ENCODE data around the gene PROZ. TPM values are rescaled to one million over a fixed set of nuclear protein-coding genes. Genes with fewer than 3 reads are reported as not detected.
A peak's percentile ranks its signal among the peaks of the same experiment; 100 is the strongest.

Gene PROZ
- total and polyA plus RNA-seq, 9 of the 15 experiments (the other 6 are each of a cell fraction or from before 2014, with no cell fraction given) = not detected

- TF ChIP-seq PML (IDR thresholded peaks at IDR 0.05; ENCODE audit: low read length) = no peak
- TF ChIP-seq CTCF (IDR thresholded peaks at IDR 0.05 in 2 of 3, conservative IDR thresholded peaks at IDR 0.05 in 1 of 3; ENCODE audit: insufficient read depth in 2 of 3, low read depth in 1 of 3, low read length in 3 of 3) = no peak
- TF ChIP-seq ZNF584 (CRISPR knock-in tag; IDR thresholded peaks at IDR 0.05; ENCODE audit: low read depth) = no peak
- TF ChIP-seq ARID1B (IDR thresholded peaks at IDR 0.05) = peak; percentile 65
- TF ChIP-seq POLR2H (tag; IDR thresholded peaks at IDR 0.05; ENCODE audit: low read depth) = no peak
- no peak for TF ChIP-seq BRCA1 (IDR thresholded peaks at IDR 0.05)
- no peak for TF ChIP-seq BRCA1 (CRISPR knock-in tag; IDR thresholded peaks at IDR 0.05)
- TF ChIP-seq PHB (CRISPR knock-in tag; IDR thresholded peaks at IDR 0.05) = no peak
- no peak for TF ChIP-seq SP1 (CRISPR knock-in tag; IDR thresholded peaks at IDR 0.05)
- TF ChIP-seq U2AF1 (optimal IDR thresholded peaks at IDR 0.05; ENCODE audit: low read depth, low read length) = no peak
- peak; percentile 49; the same call in 1 of the 2 replicates for TF ChIP-seq SMARCC2 (IDR thresholded peaks at IDR 0.05; ENCODE audit: low read depth)
- peak; percentile 67; the same call in 1 of the 2 replicates for TF ChIP-seq DPF2 (IDR thresholded peaks at IDR 0.05)
- no peak for TF ChIP-seq EGR1 (conservative IDR thresholded peaks at IDR 0.05)
- TF ChIP-seq ZBTB5 (IDR thresholded peaks at IDR 0.05) = no peak
- TF ChIP-seq PHF8 (IDR thresholded peaks at IDR 0.05; ENCODE audit: borderline replicate concordance, low read length) = no peak
- no peak for TF ChIP-seq RBBP5 (IDR thresholded peaks at IDR 0.05; ENCODE audit: borderline replicate concordance, insufficient read depth, low read length, poor library complexity, severe bottlenecking)
- TF ChIP-seq ZNF184 (CRISPR knock-in tag; IDR thresholded peaks at IDR 0.05) = no peak
- no peak for TF ChIP-seq PRPF4 (IDR thresholded peaks at IDR 0.05; ENCODE audit: insufficient read depth, low read depth, low read length, poor library complexity, severe bottlenecking)
- TF ChIP-seq, protein P1, sequence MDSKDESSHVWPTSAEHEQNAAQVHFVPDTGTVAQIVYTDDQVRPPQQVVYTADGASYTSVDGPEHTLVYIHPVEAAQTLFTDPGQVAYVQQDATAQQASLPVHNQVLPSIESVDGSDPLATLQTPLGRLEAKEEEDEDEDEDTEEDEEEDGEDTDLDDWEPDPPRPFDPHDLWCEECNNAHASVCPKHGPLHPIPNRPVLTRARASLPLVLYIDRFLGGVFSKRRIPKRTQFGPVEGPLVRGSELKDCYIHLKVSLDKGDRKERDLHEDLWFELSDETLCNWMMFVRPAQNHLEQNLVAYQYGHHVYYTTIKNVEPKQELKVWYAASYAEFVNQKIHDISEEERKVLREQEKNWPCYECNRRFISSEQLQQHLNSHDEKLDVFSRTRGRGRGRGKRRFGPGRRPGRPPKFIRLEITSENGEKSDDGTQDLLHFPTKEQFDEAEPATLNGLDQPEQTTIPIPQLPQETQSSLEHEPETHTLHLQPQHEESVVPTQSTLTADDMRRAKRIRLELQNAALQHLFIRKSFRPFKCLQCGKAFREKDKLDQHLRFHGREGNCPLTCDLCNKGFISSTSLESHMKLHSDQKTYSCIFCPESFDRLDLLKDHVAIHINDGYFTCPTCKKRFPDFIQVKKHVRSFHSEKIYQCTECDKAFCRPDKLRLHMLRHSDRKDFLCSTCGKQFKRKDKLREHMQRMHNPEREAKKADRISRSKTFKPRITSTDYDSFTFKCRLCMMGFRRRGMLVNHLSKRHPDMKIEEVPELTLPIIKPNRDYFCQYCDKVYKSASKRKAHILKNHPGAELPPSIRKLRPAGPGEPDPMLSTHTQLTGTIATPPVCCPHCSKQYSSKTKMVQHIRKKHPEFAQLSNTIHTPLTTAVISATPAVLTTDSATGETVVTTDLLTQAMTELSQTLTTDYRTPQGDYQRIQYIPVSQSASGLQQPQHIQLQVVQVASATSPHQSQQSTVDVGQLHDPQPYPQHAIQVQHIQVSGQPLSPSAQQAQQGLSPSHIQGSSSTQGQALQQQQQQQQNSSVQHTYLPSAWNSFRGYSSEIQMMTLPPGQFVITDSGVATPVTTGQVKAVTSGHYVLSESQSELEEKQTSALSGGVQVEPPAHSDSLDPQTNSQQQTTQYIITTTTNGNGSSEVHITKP (IDR thresholded peaks at IDR 0.05; ENCODE audit: partially characterized antibody) = no peak
- TF ChIP-seq ZNF174 (CRISPR knock-in tag; IDR thresholded peaks at IDR 0.05) = no peak
- TF ChIP-seq ZNF324 (CRISPR knock-in tag; IDR thresholded peaks at IDR 0.05) = no peak
- no peak for TF ChIP-seq PTRF (tag; IDR thresholded peaks at IDR 0.05)
- TF ChIP-seq MEIS2 (IDR thresholded peaks at IDR 0.05; ENCODE audit: partially characterized antibody) = peak; percentile 94
Measured at GRCh38 chr13:113187263-113187669, 28.8 kb downstream of the PROZ start (continued).

All from K562 (cell line).